ENCODE measurements around the gene TAP1. TPM values are rescaled to one million over a fixed set of nuclear protein-coding genes. Genes with fewer than 3 reads are reported as not detected.

Gene TAP1
- total RNA-seq, 2 experiments from 2014 or later, result 91.5 to 93.9 TPM

GRCh38 chr6:32803416-32803815 is 50.1 kb downstream of the TAP1 start:
- H3K4me3 ChIP-seq (ENCODE audit: low read length), result no peak overlapping the region
- Mint-ChIP-seq H3K9me3 (peaks cover 2% of the 10 kb centered on the region), H3K27ac (no peak overlapping the region), H3K36me3 (ENCODE audit: low read depth) (no peaks in the 10 kb centered on the region), H3K4me3 (no peak overlapping the region), H3K4me1 (ENCODE audit: low read depth) (no peaks in the 10 kb centered on the region), H3K27me3 (peaks cover 58% of the 10 kb centered on the region)
- ChIA-PET POLR2A (no interaction called here), CTCF (no interaction called here)
- intact Hi-C loops (cut with DNase I, micrococcal nuclease), result no loop called here
- no peak overlapping the region for H3K27ac ChIP-seq (ENCODE audit: low read depth in 1 of 2, low read length in 2 of 2)
- no peak for TF ChIP-seq CTCF (IDR thresholded peaks at IDR 0.05)
- peaks cover 0 to 13% of the 10 kb centered on the region in 2 experiments for H3K27me3 ChIP-seq (ENCODE audit: control insufficient read depth in 1 of 2, insufficient read depth in 2 of 2, low read length in 2 of 2)
- H3K4me1 ChIP-seq (ENCODE audit: insufficient read depth, low read length), result no peaks in the 10 kb centered on the region
- DNase-seq, result no peak
- H3K9me3 ChIP-seq (ENCODE audit: control insufficient read depth in 1 of 2, insufficient read depth in 1 of 2, low read length in 2 of 2), result peaks cover 0 to 3% of the 10 kb centered on the region in 2 experiments
- no peak for ATAC-seq (ENCODE audit: poor library complexity)
- H3K36me3 ChIP-seq (ENCODE audit: insufficient read depth, low read length), result no peaks in the 10 kb centered on the region

- Histone ChIP-seq H3K9me3 (ENCODE audit: control insufficient read depth in 1 of 2, insufficient read depth in 1 of 2, low read length in 2 of 2) (peaks cover 0 to 3% of the 10 kb centered on the region in 2 experiments), H3K4me3 (ENCODE audit: low read length) (no peak overlapping the region), H3K27me3 (ENCODE audit: control insufficient read depth in 1 of 2, insufficient read depth in 2 of 2, low read length in 2 of 2) (peaks cover 11 to 21% of the 10 kb centered on the region in 2 experiments), H3K36me3 (ENCODE audit: insufficient read depth, low read length) (no peaks in the 10 kb centered on the region), H3K4me1 (ENCODE audit: insufficient read depth, low read length) (peaks cover 9% of the 10 kb centered on the region), H3K27ac (ENCODE audit: low read depth in 1 of 2, low read length in 2 of 2) (no peak overlapping the region)
- peaks cover 3% of the 10 kb centered on the region for H3K9me3 Mint-ChIP-seq
- H3K27me3 Mint-ChIP-seq, result peaks cover 69% of the 10 kb centered on the region
- H3K4me3 Mint-ChIP-seq, result no peak overlapping the region
- no peak for TF ChIP-seq CTCF (IDR thresholded peaks at IDR 0.05)
- intact Hi-C loops (cut with DNase I, micrococcal nuclease), result loop anchor here (5.0 to 10.0 kb wide), 4 partner anchors 68 to 552 kb away; no protein-coding TSS in a partner anchor
- ChIA-PET POLR2A (no interaction called here), CTCF (interaction anchor here (1.1 to 1.4 kb wide), 2 partner anchors 367 to 386 kb away, joined by 3 to 4 read pairs; no protein-coding TSS in a partner anchor)
- H3K36me3 Mint-ChIP-seq (ENCODE audit: low read depth), result no peaks in the 10 kb centered on the region
- DNase-seq (no peak), ATAC-seq (ENCODE audit: poor library complexity) (no peak)
- no peak overlapping the region for H3K27ac Mint-ChIP-seq
- peaks cover 13% of the 10 kb centered on the region for H3K4me1 Mint-ChIP-seq (ENCODE audit: low read depth)
Observed at GRCh38 chr6:32799740-32800139, 53.8 kb downstream of the TAP1 start.

GRCh38 chr6:32799168-32799567 is 54.3 kb downstream of the TAP1 start:
- intact Hi-C loops (cut with DNase I, micrococcal nuclease), result loop anchor here (5.0 to 10.0 kb wide), 4 partner anchors 68 to 552 kb away; no protein-coding TSS in a partner anchor
- DNase-seq (no peak), ATAC-seq (ENCODE audit: poor library complexity) (no peak)
- Histone ChIP-seq H3K27me3 (ENCODE audit: control insufficient read depth in 1 of 2, insufficient read depth in 2 of 2, low read length in 2 of 2) (peaks cover 11 to 21% of the 10 kb centered on the region in 2 experiments), H3K27ac (ENCODE audit: low read depth in 1 of 2, low read length in 2 of 2) (no peak overlapping the region), H3K36me3 (ENCODE audit: insufficient read depth, low read length) (no peaks in the 10 kb centered on the region), H3K4me3 (ENCODE audit: low read length) (no peak overlapping the region), H3K4me1 (ENCODE audit: insufficient read depth, low read length) (peaks cover 9% of the 10 kb centered on the region), H3K9me3 (ENCODE audit: control insufficient read depth in 1 of 2, insufficient read depth in 1 of 2, low read length in 2 of 2) (peaks cover 0 to 3% of the 10 kb centered on the region in 2 experiments)
- peaks cover 69% of the 10 kb centered on the region for H3K27me3 Mint-ChIP-seq
- no peak overlapping the region for H3K4me3 Mint-ChIP-seq
- peaks cover 19% of the 10 kb centered on the region for H3K4me1 Mint-ChIP-seq (ENCODE audit: low read depth)
- ChIA-PET POLR2A (no interaction called here), CTCF (interaction anchor here (1.1 to 1.4 kb wide), 2 partner anchors 367 to 385 kb away, joined by 3 to 4 read pairs; no protein-coding TSS in a partner anchor)
- TF ChIP-seq CTCF (IDR thresholded peaks at IDR 0.05), result no peak
- no peaks in the 10 kb centered on the region for H3K36me3 Mint-ChIP-seq (ENCODE audit: low read depth)
- H3K9me3 Mint-ChIP-seq, result peaks cover 3% of the 10 kb centered on the region
- H3K27ac Mint-ChIP-seq, result no peak overlapping the region

Measured in CD4-positive, alpha-beta T cell (primary cell).